Measurements from ENCODE around the gene ERO1B.
A peak's percentile ranks its signal among the peaks of the same experiment; 100 is the strongest.

The ERO1B gene

GRCh38 chr1:236292425-236292824 is 10.7 kb upstream of the ERO1B start:
- Histone ChIP-seq H3K4me2 (ENCODE audit: low read length) (no peak overlapping the region), H3K4me3 (ENCODE audit: low read length) (no peak overlapping the region), H3K9ac (ENCODE audit: low read depth, low read length) (no peak overlapping the region), H3K9me3 (replicated peaks; ENCODE audit: low read length) (no peaks in the 10 kb centered on the region), H3K27me3 (ENCODE audit: control insufficient read depth, insufficient read depth, low read length) (no peaks in the 10 kb centered on the region), H3K36me3 (ENCODE audit: insufficient read depth, low read length) (no peaks in the 10 kb centered on the region), H3K4me1 (ENCODE audit: control insufficient read depth, insufficient read depth, low read length) (no peaks in the 10 kb centered on the region)

GRCh38 chr1:236289492-236290131 is 7.9 kb upstream of the ERO1B start:
- Histone ChIP-seq H3K36me3 (ENCODE audit: insufficient read depth, low read length) (no peaks in the 10 kb centered on the region), H3K4me2 (ENCODE audit: low read length) (no peak overlapping the region), H3K9me3 (replicated peaks; ENCODE audit: low read length) (no peaks in the 10 kb centered on the region), H3K27me3 (ENCODE audit: control insufficient read depth, insufficient read depth, low read length) (peaks cover 10% of the 10 kb centered on the region), H3K9ac (ENCODE audit: low read depth, low read length) (no peak overlapping the region), H3K4me3 (ENCODE audit: low read length) (no peak overlapping the region), H3K4me1 (ENCODE audit: control insufficient read depth, insufficient read depth, low read length) (no peaks in the 10 kb centered on the region)

- Histone ChIP-seq H3K36me3 (ENCODE audit: insufficient read depth, low read length) (no peaks in the 10 kb centered on the region), H3K27me3 (ENCODE audit: control insufficient read depth, insufficient read depth, low read length) (peaks cover 15% of the 10 kb centered on the region), H3K9me3 (replicated peaks; ENCODE audit: low read length) (no peaks in the 10 kb centered on the region), H3K9ac (ENCODE audit: low read depth, low read length) (no peak overlapping the region), H3K4me2 (ENCODE audit: low read length) (no peak overlapping the region), H3K4me3 (ENCODE audit: low read length) (no peak overlapping the region), H3K4me1 (ENCODE audit: control insufficient read depth, insufficient read depth, low read length) (no peaks in the 10 kb centered on the region)
These were observed 6.8 kb upstream of the ERO1B start for GRCh38 chr1:236288620-236288976.

- Histone ChIP-seq H3K4me2 (ENCODE audit: low read length) (no peak overlapping the region), H3K9me3 (replicated peaks; ENCODE audit: low read length) (no peaks in the 10 kb centered on the region), H3K4me3 (ENCODE audit: low read length) (no peak overlapping the region), H3K4me1 (ENCODE audit: control insufficient read depth, insufficient read depth, low read length) (no peaks in the 10 kb centered on the region), H3K36me3 (ENCODE audit: insufficient read depth, low read length) (no peaks in the 10 kb centered on the region), H3K27me3 (ENCODE audit: control insufficient read depth, insufficient read depth, low read length) (peaks cover 19% of the 10 kb centered on the region), H3K9ac (ENCODE audit: low read depth, low read length) (no peak overlapping the region)
These were observed 6.2 kb upstream of the ERO1B start for GRCh38 chr1:236287757-236288619.

GRCh38 chr1:236287356-236287755 is 5.6 kb upstream of the ERO1B start:
- Histone ChIP-seq H3K9ac (ENCODE audit: low read depth, low read length) (no peak overlapping the region), H3K4me1 (ENCODE audit: control insufficient read depth, insufficient read depth, low read length) (peaks cover 3% of the 10 kb centered on the region), H3K9me3 (replicated peaks; ENCODE audit: low read length) (no peaks in the 10 kb centered on the region), H3K4me2 (ENCODE audit: low read length) (no peak overlapping the region), H3K4me3 (ENCODE audit: low read length) (no peak overlapping the region), H3K27me3 (ENCODE audit: control insufficient read depth, insufficient read depth, low read length) (peaks cover 25% of the 10 kb centered on the region), H3K36me3 (ENCODE audit: insufficient read depth, low read length) (no peaks in the 10 kb centered on the region)

GRCh38 chr1:236284291-236284721 is 2.5 kb upstream of the ERO1B start:
- Histone ChIP-seq H3K4me3 (ENCODE audit: low read length) (no peak overlapping the region), H3K9ac (ENCODE audit: low read depth, low read length) (no peak overlapping the region), H3K36me3 (ENCODE audit: insufficient read depth, low read length) (no peaks in the 10 kb centered on the region), H3K9me3 (replicated peaks; ENCODE audit: low read length) (no peaks in the 10 kb centered on the region), H3K27me3 (ENCODE audit: control insufficient read depth, insufficient read depth, low read length) (peaks cover 25% of the 10 kb centered on the region), H3K4me1 (ENCODE audit: control insufficient read depth, insufficient read depth, low read length) (peaks cover 4% of the 10 kb centered on the region), H3K4me2 (ENCODE audit: low read length) (no peak overlapping the region)

- no peaks in the 10 kb centered on the region for H3K36me3 ChIP-seq (ENCODE audit: insufficient read depth, low read length)
- no peak overlapping the region for H3K9ac ChIP-seq (ENCODE audit: low read depth, low read length)
These were observed 961 bp upstream of the ERO1B start for GRCh38 chr1:236282719-236283118.

GRCh38 chr1:236282425-236282716 is 613 bp upstream of the ERO1B start:
- Histone ChIP-seq H3K36me3 (ENCODE audit: insufficient read depth, low read length) (no peaks in the 10 kb centered on the region), H3K9ac (ENCODE audit: low read depth, low read length) (peak overlapping the region; percentile 81), H3K4me1 (ENCODE audit: control insufficient read depth, insufficient read depth, low read length) (peaks cover 4% of the 10 kb centered on the region), H3K4me3 (ENCODE audit: low read length) (peak overlapping the region; percentile 88), H3K27me3 (ENCODE audit: control insufficient read depth, insufficient read depth, low read length) (peaks cover 25% of the 10 kb centered on the region), H3K4me2 (ENCODE audit: low read length) (peak overlapping the region; percentile 93), H3K9me3 (replicated peaks; ENCODE audit: low read length) (no peaks in the 10 kb centered on the region)

More at GRCh38 chr1:236282719-236283118, 961 bp upstream of the ERO1B start:
- peaks cover 25% of the 10 kb centered on the region for H3K27me3 ChIP-seq (ENCODE audit: control insufficient read depth, insufficient read depth, low read length)
- peak overlapping the region; percentile 88 for H3K4me3 ChIP-seq (ENCODE audit: low read length)
- H3K4me1 ChIP-seq (ENCODE audit: control insufficient read depth, insufficient read depth, low read length) = peaks cover 4% of the 10 kb centered on the region
- H3K4me2 ChIP-seq (ENCODE audit: low read length) = peak overlapping the region; percentile 93
- H3K9me3 ChIP-seq (replicated peaks; ENCODE audit: low read length) = no peaks in the 10 kb centered on the region

GRCh38 chr1:236281198-236281653 is 532 bp downstream of the ERO1B start:
- H3K4me1 ChIP-seq (ENCODE audit: control insufficient read depth, insufficient read depth, low read length) = peaks cover 4% of the 10 kb centered on the region
- H3K36me3 ChIP-seq (ENCODE audit: insufficient read depth, low read length) = no peaks in the 10 kb centered on the region
- H3K4me3 ChIP-seq (ENCODE audit: low read length) = peak overlapping the region; percentile 88
- H3K9me3 ChIP-seq (replicated peaks; ENCODE audit: low read length) = no peaks in the 10 kb centered on the region
- peak overlapping the region; percentile 75 for H3K9ac ChIP-seq (ENCODE audit: low read depth, low read length)
- peak overlapping the region; percentile 94 for H3K4me2 ChIP-seq (ENCODE audit: low read length)
- peaks cover 23% of the 10 kb centered on the region for H3K27me3 ChIP-seq (ENCODE audit: control insufficient read depth, insufficient read depth, low read length)

GRCh38 chr1:236280438-236281197 is 1.1 kb downstream of the ERO1B start:
- Histone ChIP-seq H3K36me3 (ENCODE audit: insufficient read depth, low read length) (no peaks in the 10 kb centered on the region), H3K9me3 (replicated peaks; ENCODE audit: low read length) (no peaks in the 10 kb centered on the region), H3K4me3 (ENCODE audit: low read length) (peak overlapping the region; percentile 88), H3K9ac (ENCODE audit: low read depth, low read length) (peak overlapping the region; percentile 75), H3K27me3 (ENCODE audit: control insufficient read depth, insufficient read depth, low read length) (peaks cover 18% of the 10 kb centered on the region), H3K4me1 (ENCODE audit: control insufficient read depth, insufficient read depth, low read length) (peaks cover 4% of the 10 kb centered on the region), H3K4me2 (ENCODE audit: low read length) (peak overlapping the region; percentile 94)

GRCh38 chr1:236275586-236275985 is 6.2 kb downstream of the ERO1B start:
- no peak overlapping the region for H3K4me3 ChIP-seq (ENCODE audit: low read length)
- no peak overlapping the region for H3K9ac ChIP-seq (ENCODE audit: low read depth, low read length)
- no peaks in the 10 kb centered on the region for H3K27me3 ChIP-seq (ENCODE audit: control insufficient read depth, insufficient read depth, low read length)
- no peaks in the 10 kb centered on the region for H3K4me1 ChIP-seq (ENCODE audit: control insufficient read depth, insufficient read depth, low read length)
- no peaks in the 10 kb centered on the region for H3K36me3 ChIP-seq (ENCODE audit: insufficient read depth, low read length)
- no peak overlapping the region for H3K4me2 ChIP-seq (ENCODE audit: low read length)
- H3K9me3 ChIP-seq (replicated peaks; ENCODE audit: low read length) = no peaks in the 10 kb centered on the region
